A549 (cell line): ENCODE measurements around the gene BAHCC1. TPM values are rescaled to one million over a fixed set of nuclear protein-coding genes. Genes with fewer than 3 reads are reported as not detected.

Experiments used
- ATAC-seq, 2 experiments: fragments of 200-7000 bp in 1 of 2; fragments of >200 bp in 1 of 2; cut with Nextera tagmentation in 1 of 2; cut with Tn5 transposase in 1 of 2; 3 replicates each; pipeline versions ENCODE4 v1.8.0 to v1.9.1; 2018 to 2020; ENCODE audit warnings: mild to moderate bottlenecking in 1 of 2, moderate library complexity in 1 of 2
- CTCF ChIA-PET: fragments of 300-600 bp; sonication (Branson Sonifier 250); formaldehyde crosslinking; extraction: SDS; loops from one replicate; lab custom pipeline; 2021; ENCODE audit warnings: antibody characterized with exemption, inconsistent platforms; lab: Yijun Ruan, JAX
- POLR2A ChIA-PET: fragments of 350-600 bp; formaldehyde crosslinking; extraction: SDS; loops from one replicate; lab custom pipeline; 2021; ENCODE audit warnings: antibody characterized with exemption, inconsistent platforms; lab: Yijun Ruan, JAX
- DNase-seq, 2 experiments: peaks; one replicate each; pipeline versions ENCODE4 v3.0.0 to v3.0.0-alpha.2; 2011 to 2016; ENCODE audit warnings: low read depth in 1 of 2, low spot score in 1 of 2
- FAIRE-seq: peaks from 2 replicates; lab custom pipeline; 2011; peaks lifted over from hg19 to GRCh38; lab: Jason Lieb, UNC
- H3K27ac ChIP-seq, 2 experiments: fragments of >200 bp; sonication (Bioruptor Twin); formaldehyde crosslinking; 3 replicates each; pipeline ENCODE4 v1.5.1; 2016 to 2017
- H3K4me1 ChIP-seq: fragments of >200 bp; sonication (Bioruptor Twin); formaldehyde crosslinking; 3 replicates; pipeline ENCODE4 v1.6.1; 2016
- H3K4me2 ChIP-seq: fragments of >200 bp; sonication (Bioruptor Twin); formaldehyde crosslinking; 3 replicates; pipeline ENCODE4 v1.6.1; 2016
- H3K4me3 ChIP-seq: fragments of >200 bp; sonication (Bioruptor Twin); formaldehyde crosslinking; 3 replicates; pipeline ENCODE4 v1.5.1; 2016
- H3K9me3 ChIP-seq: fragments of >200 bp; sonication (Bioruptor Twin); formaldehyde crosslinking; 3 replicates; pipeline ENCODE4 v1.6.1; 2016
- BCL3 ChIP-seq: fragments of >200 bp; sonication (Bioruptor Twin); formaldehyde crosslinking; IDR thresholded peaks from 3 replicates; pipeline ENCODE4 v1.6.1; 2016
- CBX2 ChIP-seq: fragments of 200-600 bp; sonication (generic); IDR thresholded peaks from 2 replicates; pipeline ENCODE4 v1.6.1; 2016; ENCODE audit warnings: low read depth, mild to moderate bottlenecking, borderline replicate concordance
- CEBPB ChIP-seq, 2 experiments: fragments of >200 bp in 1 of 2; sonication (Bioruptor Twin) in 1 of 2; formaldehyde crosslinking in 1 of 2; IDR thresholded peaks; 2 replicates each; pipeline ENCODE4 v1.6.1; 2012 to 2016
- CHD2 ChIP-seq: fragments of 150-350 bp; IDR thresholded peaks from 2 replicates; pipeline ENCODE4 v1.6.1; 2014; ENCODE audit warnings: low read length; ENCODE audit not compliant: partially characterized antibody
- CTCF ChIP-seq: fragments of >200 bp; sonication (Bioruptor Twin); formaldehyde crosslinking; IDR thresholded peaks from 3 replicates; pipeline ENCODE4 v1.5.1; 2016
- E2F6 ChIP-seq: IDR thresholded peaks from 2 replicates; pipeline ENCODE4 v1.6.1; 2012; ENCODE audit warnings: low read depth, borderline replicate concordance
- EHMT2 ChIP-seq: fragments of 200-600 bp; sonication (generic); IDR thresholded peaks from 2 replicates; pipeline ENCODE4 v1.6.1; 2016; ENCODE audit warnings: antibody characterized with exemption, low read depth, mild to moderate bottlenecking, moderate library complexity
- ELK1 ChIP-seq: fragments of 150-350 bp; IDR thresholded peaks from 2 replicates; pipeline ENCODE4 v1.6.1; 2014; ENCODE audit warnings: low read depth, mild to moderate bottlenecking, low read length
- ESRRA ChIP-seq: fragments of 150-350 bp; IDR thresholded peaks from 2 replicates; pipeline ENCODE4 v1.6.1; 2014; ENCODE audit warnings: mild to moderate bottlenecking, low read length, borderline replicate concordance
- FOSB ChIP-seq: fragments of 250-450 bp; sonication (Bioruptor Pico); IDR thresholded peaks from 2 replicates; pipeline ENCODE4 v1.5.0; 2020; ENCODE audit warnings: mild to moderate bottlenecking, moderate library complexity
- FOSL2 ChIP-seq, 2 experiments: fragments of 450-650 bp in 1 of 2; fragments of >200 bp in 1 of 2; sonication (Bioruptor Twin) in 1 of 2; formaldehyde crosslinking; IDR thresholded peaks; 2 replicates each; pipeline versions ENCODE4 v1.5.0 to v1.6.1; 2016 to 2020; ENCODE audit warnings: mild to moderate bottlenecking in 1 of 2, moderate library complexity in 1 of 2
- FOXS1 ChIP-seq: fragments of 250-450 bp; sonication (Bioruptor Pico); IDR thresholded peaks from 2 replicates; pipeline ENCODE4 v1.5.0; 2020; ENCODE audit warnings: mild to moderate bottlenecking, moderate library complexity
- GATA3 ChIP-seq: IDR thresholded peaks from 2 replicates; pipeline ENCODE4 v1.6.1; 2012; ENCODE audit warnings: borderline replicate concordance
- HDAC2 ChIP-seq: fragments of 200-600 bp; sonication (generic); IDR thresholded peaks from 2 replicates; pipeline ENCODE4 v1.6.1; 2016
- HMGXB4 ChIP-seq: fragments of 250-450 bp; sonication (Bioruptor Pico); IDR thresholded peaks from 2 replicates; pipeline ENCODE4 v1.5.0; 2021; ENCODE audit warnings: mild to moderate bottlenecking, moderate library complexity, borderline replicate concordance
- HOXA7 ChIP-seq: fragments of 250-450 bp; sonication (Bioruptor Pico); IDR thresholded peaks from 2 replicates; pipeline ENCODE4 v1.5.0; 2020; ENCODE audit warnings: mild to moderate bottlenecking, moderate library complexity
- HOXB5 ChIP-seq: fragments of 250-450 bp; sonication (Bioruptor Pico); IDR thresholded peaks from 2 replicates; pipeline ENCODE4 v1.5.0; 2020; ENCODE audit warnings: mild to moderate bottlenecking, moderate library complexity
- JUN ChIP-seq, 2 experiments: fragments of >200 bp; sonication (Bioruptor Twin); formaldehyde crosslinking; IDR thresholded peaks; 2 replicates in 1 of 2; 3 replicates in 1 of 2; pipeline ENCODE4 v1.6.1; 2016 to 2017
- KDM1A ChIP-seq: fragments of 200-600 bp; sonication (generic); IDR thresholded peaks from 2 replicates; pipeline ENCODE4 v1.6.1; 2016; ENCODE audit warnings: low read depth, mild to moderate bottlenecking
- MAFK ChIP-seq: fragments of 450-650 bp; IDR thresholded peaks from 2 replicates; pipeline ENCODE4 v1.6.1; 2014; ENCODE audit not compliant: partially characterized antibody
- MAZ ChIP-seq: fragments of 150-350 bp; IDR thresholded peaks from 2 replicates; pipeline ENCODE4 v1.6.1; 2014; ENCODE audit warnings: antibody characterized with exemption, low read depth, low read length, borderline replicate concordance
- MYC ChIP-seq: IDR thresholded peaks from 2 replicates; pipeline ENCODE4 v1.6.1; 2012; ENCODE audit warnings: mild to moderate bottlenecking, inconsistent platforms, low read length, improper control_type of control experiment, borderline replicate concordance
- NR3C1 ChIP-seq: fragments of >200 bp; sonication (Bioruptor Twin); formaldehyde crosslinking; IDR thresholded peaks from 3 replicates; pipeline ENCODE4 v1.6.1; 2017
- POLR2A ChIP-seq: IDR thresholded peaks from 2 replicates; pipeline ENCODE4 v1.6.1; 2012; ENCODE audit warnings: mild to moderate bottlenecking, low read length
- POLR2AphosphoS2 ChIP-seq: conservative IDR thresholded peaks from 2 replicates; pipeline ENCODE4 v1.6.1; 2012; ENCODE audit warnings: low read length, improper control_type of control experiment, inconsistent platforms
- RAD21 ChIP-seq, 2 experiments: fragments of >200 bp in 1 of 2; sonication (Bioruptor Twin) in 1 of 2; formaldehyde crosslinking in 1 of 2; IDR thresholded peaks in 1 of 2; conservative IDR thresholded peaks in 1 of 2; 2 replicates in 1 of 2; 3 replicates in 1 of 2; pipeline ENCODE4 v1.6.1; 2012 to 2018; ENCODE audit warnings: inconsistent platforms in 1 of 2
- RARB ChIP-seq: fragments of 250-450 bp; sonication (Bioruptor Pico); IDR thresholded peaks from 2 replicates; pipeline ENCODE4 v1.8.0; 2021; ENCODE audit warnings: mild to moderate bottlenecking, moderate library complexity
- RCOR1 ChIP-seq: fragments of 150-350 bp; IDR thresholded peaks from 2 replicates; pipeline ENCODE4 v1.6.1; 2014; ENCODE audit warnings: antibody characterized with exemption, low read length, low read depth
- RFX5 ChIP-seq: fragments of 450-650 bp; IDR thresholded peaks from 2 replicates; pipeline ENCODE4 v1.7.1; 2014; ENCODE audit warnings: antibody characterized with exemption, mild to moderate bottlenecking, moderate library complexity
- RNF2 ChIP-seq: fragments of 200-600 bp; sonication (generic); IDR thresholded peaks from 2 replicates; pipeline ENCODE4 v1.6.1; 2016; ENCODE audit warnings: low read depth, mild to moderate bottlenecking, antibody characterized with exemption, moderate library complexity, borderline replicate concordance
- TFCP2L1 ChIP-seq: fragments of 250-450 bp; sonication (Bioruptor Pico); IDR thresholded peaks from 2 replicates; pipeline ENCODE4 v1.5.0; 2021; ENCODE audit warnings: mild to moderate bottlenecking
- TP53 ChIP-seq: fragments of 250-450 bp; sonication (Bioruptor Pico); IDR thresholded peaks from 2 replicates; pipeline ENCODE4 v1.5.0; 2021; ENCODE audit warnings: mild to moderate bottlenecking, moderate library complexity
- ZC3H11A ChIP-seq: fragments of 450-650 bp; IDR thresholded peaks from 2 replicates; pipeline ENCODE4 v1.6.1; 2014; ENCODE audit warnings: antibody characterized with exemption, mild to moderate bottlenecking
- ZNF302 ChIP-seq: fragments of 250-450 bp; sonication (Bioruptor Pico); IDR thresholded peaks from 2 replicates; pipeline ENCODE4 v1.9.0; 2021; ENCODE audit warnings: inconsistent platforms, mild to moderate bottlenecking, moderate library complexity
- WGBS: methylation state at CpG from one replicate; pipeline ENCODE4 v1.1.6; 2017; ENCODE audit errors: missing lambda C conversion rate; 5-methylcytosine and 5-hydroxymethylcytosine counted together
- polyA plus RNA-seq, 4 experiments: library from polyadenylated mRNA; depleted of rRNA in 3 of 4; stranded (reverse); fragments of >200 nt; fragmentation: RNase III in 1 of 4; extraction: RNeasy Plus Mini Kit Qiagen cat#74134 plus additional on column Dnase treatment in 1 of 4; gene quantifications; 2 replicates in 3 of 4; 3 replicates in 1 of 4; pipeline ENCODE4 v1.2.3, GENCODE V29; 2011 to 2017

BAHCC1 gene
- polyA plus RNA-seq, 2 of the 4 experiments (the other 2 are of a cell fraction) = 2.6 to 5.8 TPM

- FAIRE-seq = no peak
- Histone ChIP-seq H3K9me3 (no peaks in the 10 kb centered on the region), H3K27ac (peak overlapping the region; percentile 99), H3K4me3 (peak overlapping the region; percentile 83), H3K4me1 (peaks cover 7% of the 10 kb centered on the region; the same call in 1 of the 3 replicates), H3K4me2 (peak overlapping the region; percentile 82)
- ChIA-PET POLR2A (interaction anchor here (0.5 to 4.4 kb wide), 7 partner anchors 9 to 114 kb away, joined by 3 to 19 read pairs (median 5); partner anchors contain the start of gene BAHCC1), CTCF (interaction anchor here (0.6 to 4.9 kb wide), 14 partner anchors 9 to 433 kb away, joined by 3 to 34 read pairs (median 4); no protein-coding TSS in a partner anchor)
- WGBS = 12% methylated on average over 12 of the region's 12 CpGs
- no peak for ATAC-seq
- DNase-seq = peak in 1 of 2 experiments; percentile 69
- TF ChIP-seq HDAC2 (no peak), CHD2 (no peak), POLR2A (peak; percentile 24), POLR2AphosphoS2 (peak; percentile 91), CEBPB (IDR thresholded peaks at IDR 0.05) (no peak; a peak in 1 of 4 replicates), MAZ (no peak), KDM1A (no peak), RNF2 (no peak), ELK1 (no peak), FOSB (peak; percentile 69), E2F6 (no peak), ZNF302 (CRISPR knock-in tag) (no peak), FOSL2 (IDR thresholded peaks at IDR 0.05) (no peak), FOSL2 (CRISPR knock-in tag; IDR thresholded peaks at IDR 0.05) (peak; percentile 2; the same call in 1 of the 2 replicates), HOXA7 (CRISPR knock-in tag) (peak; percentile 96; the same call in 1 of the 2 replicates), RCOR1 (no peak), RARB (0 out of 2 replicates have a peak, but pooled peaks have one; percentile 10), CTCF (no peak), JUN (IDR thresholded peaks at IDR 0.05) (peak; percentile 94 to 95; a peak in 4 of 5 replicates), CBX2 (no peak), HOXB5 (CRISPR knock-in tag) (peak; percentile 10; the same call in 1 of the 2 replicates), GATA3 (peak; percentile 19; the same call in 1 of the 2 replicates), MAFK (peak; percentile 1), TFCP2L1 (CRISPR knock-in tag) (peak; percentile 24; the same call in 1 of the 2 replicates), ESRRA (no peak), RFX5 (no peak), EHMT2 (no peak), NR3C1 (no peak), TP53 (CRISPR knock-in tag) (peak; percentile 91), RAD21 (conservative IDR thresholded peaks at IDR 0.05 in 1 of 2, IDR thresholded peaks at IDR 0.05 in 1 of 2) (no peak), HMGXB4 (CRISPR knock-in tag) (0 out of 2 replicates have a peak, but pooled peaks have one; percentile 25), MYC (no peak), BCL3 (peak; percentile 44; the same call in 1 of the 3 replicates), ZC3H11A (no peak), FOXS1 (CRISPR knock-in tag) (no peak)
These were observed 114.1 kb downstream of the BAHCC1 start for GRCh38 chr17:81509207-81509971.
